PC-3 (cell line): ENCODE data around the gene GKN1.

Experiments used
- CTCF ChIP-seq: fragments of 300-600 bp; sonication (generic); conservative IDR thresholded peaks from 2 replicates; pipeline ENCODE4 v1.5.1; 2017; ENCODE audit warnings: antibody characterized with exemption, low read depth, mild to moderate bottlenecking, low read length
- EZH2 ChIP-seq: fragments of 300-600 bp; sonication (generic); IDR thresholded peaks from one replicate; pipeline ENCODE4 v1.6.1; 2017; ENCODE audit warnings: antibody characterized with exemption, mild to moderate bottlenecking, low read length; ENCODE audit not compliant: unreplicated experiment
- EZH2phosphoT487 ChIP-seq: fragments of 300-600 bp; sonication (generic); IDR thresholded peaks from 2 replicates; pipeline ENCODE4 v1.6.1; 2018; ENCODE audit warnings: mild to moderate bottlenecking, antibody characterized with exemption, low read length, borderline replicate concordance

- TF ChIP-seq EZH2phosphoT487: no peak
- TF ChIP-seq CTCF: no peak
- TF ChIP-seq EZH2: no peak
These were observed 20.4 kb downstream of the GKN1 start for GRCh38 chr2:68994864-68995263.
